T-helper 17 cell (primary cell): ENCODE measurements around the gene KHDC3L. TPM values are rescaled to one million over a fixed set of nuclear protein-coding genes. Genes with fewer than 3 reads are reported as not detected.

ENCODE experiments used
- ATAC-seq: fragments of 150-1000 bp; cut with Tn5 transposase; 2 replicates; pipeline ENCODE4 v1.10.0; 2021; ENCODE audit warnings: mild to moderate bottlenecking, moderate library complexity
- DNase-seq, 3 donors: peaks; one replicate each; pipeline versions ENCODE4 v3.0.0 to v3.0.0-alpha.2; 2020 to 2021
- H3K9me3 ChIP-seq: one replicate; pipeline ENCODE4 v1.7.0; 2013; ENCODE audit warnings: low read length, mild to moderate bottlenecking; ENCODE audit not compliant: control insufficient read depth, poor library complexity, severe bottlenecking
- H3K27ac Mint-ChIP-seq: one replicate; pipeline ENCODE4 v1.8.0; 2022; ENCODE audit warnings: mild to moderate bottlenecking, moderate library complexity, mixed read lengths
- H3K27me3 Mint-ChIP-seq: one replicate; pipeline ENCODE4 v1.8.0; 2022; ENCODE audit warnings: mixed read lengths
- H3K36me3 Mint-ChIP-seq: one replicate; pipeline ENCODE4 v1.8.0; 2022; ENCODE audit warnings: low read depth, mixed read lengths
- H3K4me1 Mint-ChIP-seq: one replicate; pipeline ENCODE4 v1.8.0; 2022; ENCODE audit warnings: mild to moderate bottlenecking, mixed read lengths
- H3K4me3 Mint-ChIP-seq: one replicate; pipeline ENCODE4 v1.8.0; 2022; ENCODE audit warnings: mild to moderate bottlenecking, moderate library complexity, mixed read lengths
- total RNA-seq, 4 donors: library from RNA in 2 of 4; stranded (reverse) in 2 of 4; gene quantifications; one replicate each; pipeline ENCODE4 v1.2.3 and lab custom pipeline; 2022 to 2026

KHDC3L gene, protein sequence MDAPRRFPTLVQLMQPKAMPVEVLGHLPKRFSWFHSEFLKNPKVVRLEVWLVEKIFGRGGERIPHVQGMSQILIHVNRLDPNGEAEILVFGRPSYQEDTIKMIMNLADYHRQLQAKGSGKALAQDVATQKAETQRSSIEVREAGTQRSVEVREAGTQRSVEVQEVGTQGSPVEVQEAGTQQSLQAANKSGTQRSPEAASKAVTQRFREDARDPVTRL
- total RNA-seq (not detected), total RNA-seq (lab: John Stamatoyannopoulos, UW) (0 reads per million in 2 donors)

- ATAC-seq, result no peak
- H3K27me3 Mint-ChIP-seq, result no peaks in the 10 kb centered on the region
- no peaks in the 10 kb centered on the region for H3K9me3 ChIP-seq
- H3K4me1 Mint-ChIP-seq, result peaks cover 3% of the 10 kb centered on the region
- no peak for DNase-seq
- peak within 1 kb of the TSS; percentile 51 for H3K27ac Mint-ChIP-seq
- H3K4me3 Mint-ChIP-seq, result no peak within 1 kb of the TSS
- H3K36me3 Mint-ChIP-seq, result peaks cover 2% of the 10 kb centered on the region
These were observed at the start of gene KHDC3L for GRCh38 chr6:73362358-73362757. Gene KHDC3L (plus strand): TSS chr6:73362658. CDS start chr6:73362730, 72 bp downstream.

- no peaks in the 10 kb centered on the region for H3K36me3 Mint-ChIP-seq
- ATAC-seq (no peak), DNase-seq (no peak)
- no peak overlapping the region for H3K27ac Mint-ChIP-seq
- H3K4me3 Mint-ChIP-seq, result no peak overlapping the region
- peaks cover 41% of the 10 kb centered on the region for H3K27me3 Mint-ChIP-seq
- peaks cover 9% of the 10 kb centered on the region for H3K4me1 Mint-ChIP-seq
- H3K9me3 ChIP-seq, result no peaks in the 10 kb centered on the region
These were observed 47.6 kb upstream of the KHDC3L start for GRCh38 chr6:73314577-73315492.

DNA sequence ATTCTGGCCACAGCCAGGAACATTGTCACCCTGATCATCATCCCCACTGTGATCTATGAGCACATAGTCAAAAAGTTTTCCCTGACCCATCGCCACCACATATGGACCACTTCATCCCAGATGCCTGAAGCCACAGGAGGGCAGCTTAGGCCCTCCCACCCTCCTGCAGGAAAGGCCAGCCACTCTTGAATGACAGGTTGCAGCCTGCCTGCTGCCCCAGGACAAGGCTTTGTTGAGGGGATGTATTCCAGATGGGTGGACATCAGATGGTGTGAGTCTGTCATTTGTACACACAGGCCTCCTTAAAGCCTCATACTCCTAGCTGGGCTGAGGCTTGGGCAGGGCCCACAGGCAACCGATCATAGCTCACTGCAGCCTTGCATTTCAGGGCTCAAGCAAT, 39.1 kb upstream of the KHDC3L start:
- DNase-seq (no peak), ATAC-seq (no peak)
- H3K4me1 Mint-ChIP-seq, result peaks cover 3% of the 10 kb centered on the region

GRCh38 chr6:73325656-73326055, 36.8 kb upstream of the KHDC3L start:
- ATAC-seq (no peak), DNase-seq (no peak)
- no peaks in the 10 kb centered on the region for H3K36me3 Mint-ChIP-seq
- H3K4me3 Mint-ChIP-seq, result no peak overlapping the region
- H3K27ac Mint-ChIP-seq, result no peak overlapping the region
- no peaks in the 10 kb centered on the region for H3K9me3 ChIP-seq
- peaks cover 24% of the 10 kb centered on the region for H3K27me3 Mint-ChIP-seq
- H3K4me1 Mint-ChIP-seq, result peaks cover 3% of the 10 kb centered on the region

More for the DNA sequence above, 39.1 kb upstream of the KHDC3L start:
- Mint-ChIP-seq H3K4me3 (no peak overlapping the region), H3K27ac (no peak overlapping the region), H3K27me3 (peaks cover 11% of the 10 kb centered on the region), H3K36me3 (no peaks in the 10 kb centered on the region)
- no peaks in the 10 kb centered on the region for H3K9me3 ChIP-seq

DNA sequence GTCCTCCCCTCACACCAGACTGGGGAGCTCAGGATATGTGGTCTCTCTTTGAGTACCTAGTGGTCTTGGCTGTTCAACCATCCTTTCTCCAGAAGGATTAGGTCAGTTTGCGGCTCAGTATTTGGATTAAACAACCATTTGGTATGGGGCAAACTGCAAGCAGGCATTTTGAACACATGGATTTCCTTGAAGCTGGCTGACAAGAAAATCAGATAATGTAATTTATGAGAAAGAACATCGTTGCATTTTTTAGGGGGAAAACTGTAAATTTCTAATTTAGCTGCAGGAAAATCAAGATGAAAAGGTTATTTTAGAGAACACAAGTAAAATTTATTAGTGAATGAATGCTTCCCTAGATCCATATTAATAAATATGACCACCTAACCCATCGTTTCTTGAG, 33.7 kb upstream of the KHDC3L start:
- no peak for ATAC-seq

GRCh38 chr6:73329201-73329600, 33.3 kb upstream of the KHDC3L start:
- Mint-ChIP-seq H3K27ac (peak overlapping the region; percentile 24), H3K27me3 (peaks cover 34% of the 10 kb centered on the region), H3K36me3 (no peaks in the 10 kb centered on the region), H3K4me1 (peaks cover 9% of the 10 kb centered on the region), H3K4me3 (no peak overlapping the region)
- H3K9me3 ChIP-seq, result no peaks in the 10 kb centered on the region
- no peak for ATAC-seq
- DNase-seq, result no peak

More for the DNA sequence above, 33.7 kb upstream of the KHDC3L start:
- Mint-ChIP-seq H3K36me3 (no peaks in the 10 kb centered on the region), H3K4me1 (peaks cover 9% of the 10 kb centered on the region), H3K4me3 (no peak overlapping the region), H3K27me3 (peaks cover 34% of the 10 kb centered on the region), H3K27ac (no peak overlapping the region)
- no peaks in the 10 kb centered on the region for H3K9me3 ChIP-seq
- no peak for DNase-seq

DNA sequence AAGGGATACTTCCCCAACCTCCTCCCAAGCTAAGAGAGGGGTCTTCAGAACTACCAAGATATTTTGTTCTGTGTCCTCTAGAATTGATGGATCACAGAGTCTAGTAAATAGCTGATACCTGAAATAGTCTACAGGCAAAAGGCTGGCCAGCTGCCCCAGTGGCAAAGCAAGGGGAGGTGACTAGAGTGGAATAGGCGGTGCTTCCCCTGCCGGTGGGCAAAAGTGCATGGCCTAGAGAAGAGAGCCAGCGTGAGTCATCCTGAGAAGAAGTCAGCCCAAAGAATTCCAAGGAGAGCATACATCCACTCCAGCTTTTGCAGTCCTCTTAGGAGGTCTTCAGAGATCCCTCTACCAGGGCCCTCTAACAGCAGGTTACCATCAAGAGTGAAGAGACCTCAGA, 23.1 kb upstream of the KHDC3L start:
- Mint-ChIP-seq H3K4me3 (peak overlapping the region; percentile 41), H3K4me1 (peaks cover 6% of the 10 kb centered on the region), H3K27ac (no peak overlapping the region), H3K36me3 (no peaks in the 10 kb centered on the region), H3K27me3 (no peaks in the 10 kb centered on the region)
- no peaks in the 10 kb centered on the region for H3K9me3 ChIP-seq
- ATAC-seq (no peak), DNase-seq (no peak)

GRCh38 chr6:73340048-73340447, 22.4 kb upstream of the KHDC3L start:
- Mint-ChIP-seq H3K27ac (no peak overlapping the region), H3K27me3 (no peaks in the 10 kb centered on the region), H3K4me1 (peaks cover 6% of the 10 kb centered on the region), H3K4me3 (no peak overlapping the region), H3K36me3 (no peaks in the 10 kb centered on the region)
- DNase-seq (no peak), ATAC-seq (no peak)
- no peaks in the 10 kb centered on the region for H3K9me3 ChIP-seq

DNA sequence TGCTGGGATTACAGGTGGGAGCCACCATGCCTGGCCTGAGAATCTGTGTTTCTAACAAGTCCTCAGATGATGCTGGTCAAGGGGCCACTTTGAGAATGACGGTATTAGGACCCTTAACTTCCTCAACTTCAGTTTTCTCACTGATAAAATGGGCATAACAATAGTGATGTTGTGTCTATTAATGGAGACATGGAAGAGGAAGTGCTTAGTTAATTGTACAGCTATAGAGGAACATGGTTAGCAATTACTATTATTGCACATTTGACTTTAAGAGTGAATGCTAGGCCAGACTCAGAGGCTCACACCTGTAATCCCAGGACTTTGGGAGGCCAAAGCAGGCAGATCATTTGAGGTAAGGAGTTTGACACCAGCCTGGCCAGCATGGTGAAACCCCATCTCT, 21.1 kb upstream of the KHDC3L start:
- Mint-ChIP-seq H3K27me3 (no peaks in the 10 kb centered on the region), H3K36me3 (no peaks in the 10 kb centered on the region), H3K4me3 (no peak overlapping the region), H3K27ac (no peak overlapping the region), H3K4me1 (peaks cover 6% of the 10 kb centered on the region)
- DNase-seq (no peak), ATAC-seq (no peak)
- H3K9me3 ChIP-seq, result no peaks in the 10 kb centered on the region

DNA sequence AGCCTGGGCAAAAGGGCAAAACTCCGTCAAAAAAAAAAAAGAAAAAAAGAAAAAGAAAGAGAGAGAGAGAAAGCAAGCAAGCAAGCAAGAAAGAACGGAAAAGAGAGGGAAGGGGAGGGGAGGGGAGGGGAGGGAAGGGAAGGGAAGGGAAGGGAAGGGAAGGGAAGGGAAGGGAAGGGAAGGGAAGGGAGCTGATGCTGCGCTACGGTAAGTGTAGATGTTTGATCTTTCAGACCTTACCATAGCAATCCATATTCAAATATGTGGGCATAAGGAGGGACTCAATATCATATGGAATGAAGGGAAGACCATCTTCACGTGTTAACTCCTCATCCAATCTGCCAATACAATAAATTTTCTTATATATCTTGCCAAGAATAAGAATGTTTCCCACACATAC, 20.3 kb upstream of the KHDC3L start:
- Mint-ChIP-seq H3K27me3 (peaks cover 8% of the 10 kb centered on the region), H3K4me3 (no peak overlapping the region), H3K4me1 (peaks cover 8% of the 10 kb centered on the region), H3K36me3 (no peaks in the 10 kb centered on the region), H3K27ac (no peak overlapping the region)
- DNase-seq (no peak), ATAC-seq (no peak)
- no peaks in the 10 kb centered on the region for H3K9me3 ChIP-seq

GRCh38 chr6:73343164-73343563, 19.3 kb upstream of the KHDC3L start:
- H3K9me3 ChIP-seq, result no peaks in the 10 kb centered on the region
- H3K4me1 Mint-ChIP-seq, result peaks cover 8% of the 10 kb centered on the region
- no peak overlapping the region for H3K27ac Mint-ChIP-seq
- ATAC-seq (no peak), DNase-seq (no peak)
- no peak overlapping the region for H3K4me3 Mint-ChIP-seq
- no peaks in the 10 kb centered on the region for H3K36me3 Mint-ChIP-seq
- peaks cover 17% of the 10 kb centered on the region for H3K27me3 Mint-ChIP-seq

DNA sequence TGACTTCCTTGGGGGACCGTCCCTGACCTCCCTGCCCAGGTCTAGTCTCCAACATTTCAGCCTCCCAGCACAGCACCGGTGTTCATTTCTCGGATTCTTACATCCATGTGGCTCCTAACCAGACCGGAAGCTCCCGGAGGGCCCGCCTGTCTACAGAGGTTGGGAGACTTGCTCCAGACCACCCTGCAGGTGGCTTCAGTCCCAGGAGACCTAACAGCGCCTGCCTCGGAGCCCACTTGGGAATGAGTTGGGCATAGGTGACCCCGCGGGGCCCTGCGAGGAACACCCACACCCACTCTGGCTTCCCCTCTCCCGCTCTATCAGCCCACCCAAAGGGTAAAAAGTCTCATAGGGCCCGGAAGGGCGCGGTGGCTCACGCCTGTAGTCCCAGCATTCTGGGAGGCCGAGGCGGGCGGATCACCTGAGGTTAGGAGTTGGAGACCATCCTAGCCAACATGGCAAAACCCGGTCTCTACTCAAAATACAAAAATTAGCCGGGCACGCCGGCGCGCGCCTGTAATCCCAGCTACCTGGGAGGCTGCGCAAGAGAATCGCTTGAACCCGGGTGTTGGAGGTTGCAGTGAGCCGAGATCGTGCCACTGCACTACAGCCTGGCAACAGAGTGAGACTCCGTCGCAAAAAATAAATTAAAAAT, 13.8 kb upstream of the KHDC3L start:
- Mint-ChIP-seq H3K27ac (no peak overlapping the region), H3K27me3 (peaks cover 49% of the 10 kb centered on the region), H3K4me3 (no peak overlapping the region), H3K4me1 (peaks cover 6% of the 10 kb centered on the region), H3K36me3 (no peaks in the 10 kb centered on the region)
- DNase-seq (no peak), ATAC-seq (no peak)
- no peaks in the 10 kb centered on the region for H3K9me3 ChIP-seq

- H3K27me3 Mint-ChIP-seq, result peaks cover 49% of the 10 kb centered on the region
- no peak for ATAC-seq
- no peaks in the 10 kb centered on the region for H3K36me3 Mint-ChIP-seq
- H3K9me3 ChIP-seq, result no peaks in the 10 kb centered on the region
- DNase-seq, result no peak
- peaks cover 4% of the 10 kb centered on the region for H3K4me1 Mint-ChIP-seq
- no peak overlapping the region for H3K4me3 Mint-ChIP-seq
- H3K27ac Mint-ChIP-seq, result no peak overlapping the region
These were observed 13.1 kb upstream of the KHDC3L start for GRCh38 chr6:73349311-73349710.
